ENCODE results near the gene CARD9.

DNA sequence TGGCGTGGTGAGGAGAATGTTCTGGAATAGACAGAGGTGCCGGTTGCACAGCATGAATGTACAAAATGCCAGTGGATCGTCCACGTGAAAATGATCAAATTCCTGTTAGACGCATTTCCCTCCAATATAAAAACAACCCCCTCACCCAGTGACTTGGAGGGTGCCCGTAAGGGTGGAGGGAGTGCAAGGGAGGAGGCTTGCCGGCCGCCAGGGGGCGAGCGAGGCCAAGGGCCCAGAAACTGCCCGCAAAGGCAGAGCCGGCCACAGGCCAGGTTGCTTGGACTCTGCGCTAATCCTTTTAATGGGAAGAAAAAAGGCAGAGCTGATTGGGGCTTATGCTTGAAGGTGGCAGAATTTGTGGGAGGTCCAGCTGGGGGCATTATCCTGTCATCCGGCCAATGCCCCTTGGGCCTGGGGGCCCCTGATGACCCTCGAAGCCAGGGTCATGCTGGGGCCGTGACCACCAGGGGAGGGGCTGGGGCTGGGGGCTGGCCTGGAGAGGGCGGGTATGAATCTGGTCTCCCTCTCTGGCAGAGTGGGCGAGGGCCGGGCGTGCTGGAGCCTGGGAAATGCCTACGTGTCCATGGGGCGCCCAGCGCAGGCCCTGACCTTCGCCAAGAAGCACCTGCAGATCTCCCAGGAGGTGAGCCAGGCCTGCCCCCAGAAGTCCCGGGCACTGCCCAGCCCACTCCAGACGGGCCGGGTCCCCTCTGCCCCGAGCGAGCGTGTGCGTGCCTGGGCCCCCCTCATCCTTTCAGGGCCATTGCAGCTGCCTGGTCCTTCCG, 34.1 kb downstream of the CARD9 start:
- TF ChIP-seq, protein P1, sequence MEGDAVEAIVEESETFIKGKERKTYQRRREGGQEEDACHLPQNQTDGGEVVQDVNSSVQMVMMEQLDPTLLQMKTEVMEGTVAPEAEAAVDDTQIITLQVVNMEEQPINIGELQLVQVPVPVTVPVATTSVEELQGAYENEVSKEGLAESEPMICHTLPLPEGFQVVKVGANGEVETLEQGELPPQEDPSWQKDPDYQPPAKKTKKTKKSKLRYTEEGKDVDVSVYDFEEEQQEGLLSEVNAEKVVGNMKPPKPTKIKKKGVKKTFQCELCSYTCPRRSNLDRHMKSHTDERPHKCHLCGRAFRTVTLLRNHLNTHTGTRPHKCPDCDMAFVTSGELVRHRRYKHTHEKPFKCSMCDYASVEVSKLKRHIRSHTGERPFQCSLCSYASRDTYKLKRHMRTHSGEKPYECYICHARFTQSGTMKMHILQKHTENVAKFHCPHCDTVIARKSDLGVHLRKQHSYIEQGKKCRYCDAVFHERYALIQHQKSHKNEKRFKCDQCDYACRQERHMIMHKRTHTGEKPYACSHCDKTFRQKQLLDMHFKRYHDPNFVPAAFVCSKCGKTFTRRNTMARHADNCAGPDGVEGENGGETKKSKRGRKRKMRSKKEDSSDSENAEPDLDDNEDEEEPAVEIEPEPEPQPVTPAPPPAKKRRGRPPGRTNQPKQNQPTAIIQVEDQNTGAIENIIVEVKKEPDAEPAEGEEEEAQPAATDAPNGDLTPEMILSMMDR (IDR thresholded peaks at IDR 0.05; ENCODE audit: low read depth, low read length, poor library complexity, severe bottlenecking), result peak; percentile 99
- no peak for TF ChIP-seq EZH2phosphoT487 (IDR thresholded peaks at IDR 0.05; ENCODE audit: borderline replicate concordance, low read length)

Data from DOHH2 (cell line).